ENCODE measurements around the gene LRBA. TPM values are rescaled to one million over a fixed set of nuclear protein-coding genes. Genes with fewer than 3 reads are reported as not detected.

Gene LRBA
- total RNA-seq, 5 donors from 2014 or later (not counting 1 experiment from before 2014, with no cell fraction given), result 56.1 to 81.7 (median 56.9) TPM

GRCh38 chr4:150238591-150238990 is 776.5 kb downstream of the LRBA start:
- H3K9me3 ChIP-seq, result no peaks in the 10 kb centered on the region
- Mint-ChIP-seq H3K27ac (no peak overlapping the region), H3K9me3 (no peaks in the 10 kb centered on the region), H3K4me3 (no peak overlapping the region), H3K27me3 (peaks cover 9 to 15% of the 10 kb centered on the region in 2 donors), H3K36me3 (no peaks in the 10 kb centered on the region), H3K4me1 (no peaks in the 10 kb centered on the region)
- H3K27ac ChIP-seq (ENCODE audit: low read length), result no peak overlapping the region
- no peaks in the 10 kb centered on the region for H3K4me1 ChIP-seq (ENCODE audit: control insufficient read depth in 1 of 2, extremely low read depth in 1 of 2, insufficient read depth in 2 of 2, low read length in 2 of 2)
- ChIA-PET POLR2A (no interaction called here), CTCF (no interaction called here)
- no peak overlapping the region for H3K4me3 ChIP-seq (ENCODE audit: control insufficient read depth in 1 of 2, extremely low read depth in 1 of 2, low read length in 1 of 2)
- peaks cover 0 to 4% of the 10 kb centered on the region in 2 experiments for H3K27me3 ChIP-seq (replicated peaks in 1 of 2; ENCODE audit: control insufficient read depth in 2 of 2, extremely low read depth in 1 of 2, insufficient read depth in 2 of 2, low read length in 1 of 2)
- no peaks in the 10 kb centered on the region for H3K36me3 ChIP-seq (ENCODE audit: control insufficient read depth in 2 of 2, extremely low read depth in 1 of 2, insufficient read depth in 1 of 2, low read length in 1 of 2)
- DNase-seq (no peak), ATAC-seq (replicated peaks in 1 of 4) (no peak)
- WGBS (ENCODE audit: insufficient coverage), result no CpG with 5 or more reads among the region's 1 CpG

DNA sequence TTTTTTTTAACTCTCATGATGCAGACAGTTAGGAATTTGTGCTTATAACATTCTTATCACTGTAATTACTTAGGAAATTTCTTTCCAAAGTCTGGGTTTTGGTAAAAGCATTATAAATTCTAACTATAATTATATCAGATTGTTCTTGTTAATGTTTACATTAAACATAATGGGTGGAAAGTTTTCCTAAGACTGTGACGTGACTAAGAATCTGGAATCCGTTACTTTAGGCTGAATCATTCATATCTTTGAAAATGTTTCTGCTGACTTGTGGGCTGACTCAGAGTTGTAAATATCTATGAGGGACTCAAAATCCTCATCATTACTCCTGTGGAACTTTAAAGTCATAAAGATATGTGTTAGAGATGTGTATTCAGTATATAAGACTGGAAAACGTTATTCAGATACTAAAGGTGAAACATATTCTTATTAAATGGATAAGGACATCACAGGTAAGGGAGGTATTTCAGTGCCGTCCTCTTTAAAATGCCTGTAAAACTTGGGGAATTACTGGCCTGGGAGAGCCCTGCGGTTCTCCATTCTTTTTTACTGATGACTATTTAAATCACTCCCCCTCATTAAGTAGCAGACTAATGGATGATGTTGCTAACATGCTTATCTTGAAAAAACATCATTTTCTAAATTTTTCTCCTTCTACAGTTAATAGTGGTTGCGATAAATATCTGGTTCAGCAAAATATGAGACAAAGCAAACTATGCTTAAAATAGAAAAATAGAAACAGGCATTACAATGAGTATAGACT is 777.8 kb downstream of the LRBA start:
- 80% methylated on average over 1 of the region's 6 CpGs for WGBS (ENCODE audit: insufficient coverage)
- H3K9me3 ChIP-seq, result no peaks in the 10 kb centered on the region
- H3K4me3 ChIP-seq (ENCODE audit: control insufficient read depth in 1 of 2, extremely low read depth in 1 of 2, low read length in 1 of 2), result no peak overlapping the region
- H3K36me3 Mint-ChIP-seq, result no peaks in the 10 kb centered on the region
- no peaks in the 10 kb centered on the region for H3K4me1 ChIP-seq (ENCODE audit: control insufficient read depth in 1 of 2, extremely low read depth in 1 of 2, insufficient read depth in 2 of 2, low read length in 2 of 2)
- ATAC-seq (replicated peaks in 1 of 4) (no peak), DNase-seq (no peak)
- H3K4me1 Mint-ChIP-seq, result no peaks in the 10 kb centered on the region
- no peak overlapping the region for H3K27ac ChIP-seq (ENCODE audit: low read length)
- no peak overlapping the region for H3K4me3 Mint-ChIP-seq
- no peaks in the 10 kb centered on the region for H3K9me3 Mint-ChIP-seq
- peaks cover 15 to 17% of the 10 kb centered on the region in 2 donors for H3K27me3 Mint-ChIP-seq
- POLR2A ChIA-PET, result no interaction called here
- H3K27ac Mint-ChIP-seq, result no peak overlapping the region
- peaks cover 0 to 4% of the 10 kb centered on the region in 2 experiments for H3K27me3 ChIP-seq (replicated peaks in 1 of 2; ENCODE audit: control insufficient read depth in 2 of 2, extremely low read depth in 1 of 2, insufficient read depth in 2 of 2, low read length in 1 of 2)
- H3K36me3 ChIP-seq (ENCODE audit: control insufficient read depth in 2 of 2, extremely low read depth in 1 of 2, insufficient read depth in 1 of 2, low read length in 1 of 2), result no peaks in the 10 kb centered on the region
- CTCF ChIA-PET, result no interaction called here

- no peaks in the 10 kb centered on the region for H3K4me1 ChIP-seq (ENCODE audit: control insufficient read depth in 1 of 2, extremely low read depth in 1 of 2, insufficient read depth in 2 of 2, low read length in 2 of 2)
- Mint-ChIP-seq H3K9me3 (no peaks in the 10 kb centered on the region), H3K27ac (no peak overlapping the region), H3K27me3 (peaks cover 17 to 18% of the 10 kb centered on the region in 2 donors), H3K4me1 (no peaks in the 10 kb centered on the region), H3K4me3 (no peak overlapping the region), H3K36me3 (no peaks in the 10 kb centered on the region)
- no peak overlapping the region for H3K27ac ChIP-seq (ENCODE audit: low read length)
- no peaks in the 10 kb centered on the region for H3K36me3 ChIP-seq (ENCODE audit: control insufficient read depth in 2 of 2, extremely low read depth in 1 of 2, insufficient read depth in 1 of 2, low read length in 1 of 2)
- H3K27me3 ChIP-seq (replicated peaks in 1 of 2; ENCODE audit: control insufficient read depth in 2 of 2, extremely low read depth in 1 of 2, insufficient read depth in 2 of 2, low read length in 1 of 2), result peaks cover 0 to 4% of the 10 kb centered on the region in 2 experiments
- no peak for DNase-seq
- no peak for ATAC-seq (replicated peaks in 1 of 4)
- CTCF ChIA-PET, result no interaction called here
- no peaks in the 10 kb centered on the region for H3K9me3 ChIP-seq
- no peak overlapping the region for H3K4me3 ChIP-seq (ENCODE audit: control insufficient read depth in 1 of 2, extremely low read depth in 1 of 2, low read length in 1 of 2)
- POLR2A ChIA-PET, result no interaction called here
Measured at GRCh38 chr4:150236626-150237025, 778.5 kb downstream of the LRBA start.

DNA sequence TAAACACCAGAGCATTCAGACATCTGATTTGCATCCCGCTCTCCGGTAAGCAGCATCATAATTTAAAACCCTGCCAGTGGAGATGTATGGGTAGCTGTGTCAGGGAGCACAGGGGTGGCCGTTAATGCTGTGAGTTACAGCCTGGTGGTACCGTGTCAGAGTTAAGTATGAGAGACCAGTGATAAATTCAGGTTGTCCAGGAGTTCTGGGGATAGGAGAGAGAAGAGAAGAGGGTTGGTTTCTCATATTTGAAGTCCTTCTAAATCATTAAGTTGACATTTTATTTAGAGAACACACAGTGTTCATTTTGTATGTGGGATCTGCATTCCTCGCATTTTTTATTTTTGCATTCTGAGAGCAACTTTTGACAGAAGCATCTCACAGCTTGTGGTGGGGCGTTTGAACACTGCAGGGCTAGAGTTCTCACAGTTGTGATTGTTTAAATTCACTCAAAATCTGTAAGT is 779.2 kb downstream of the LRBA start:
- ChIA-PET CTCF (no interaction called here), POLR2A (no interaction called here)
- Mint-ChIP-seq H3K4me3 (no peak overlapping the region), H3K36me3 (no peaks in the 10 kb centered on the region), H3K9me3 (no peaks in the 10 kb centered on the region), H3K4me1 (no peaks in the 10 kb centered on the region), H3K27me3 (peaks cover 17 to 23% of the 10 kb centered on the region in 2 donors), H3K27ac (no peak overlapping the region)
- ATAC-seq (replicated peaks in 1 of 4), result no peak
- Histone ChIP-seq H3K36me3 (ENCODE audit: control insufficient read depth in 2 of 2, extremely low read depth in 1 of 2, insufficient read depth in 1 of 2, low read length in 1 of 2) (no peaks in the 10 kb centered on the region), H3K4me3 (ENCODE audit: control insufficient read depth in 1 of 2, extremely low read depth in 1 of 2, low read length in 1 of 2) (no peak overlapping the region), H3K27ac (ENCODE audit: low read length) (no peak overlapping the region), H3K27me3 (replicated peaks in 1 of 2; ENCODE audit: control insufficient read depth in 2 of 2, extremely low read depth in 1 of 2, insufficient read depth in 2 of 2, low read length in 1 of 2) (peaks cover 0 to 4% of the 10 kb centered on the region in 2 experiments), H3K9me3 (no peaks in the 10 kb centered on the region), H3K4me1 (ENCODE audit: control insufficient read depth in 1 of 2, extremely low read depth in 1 of 2, insufficient read depth in 2 of 2, low read length in 2 of 2) (no peaks in the 10 kb centered on the region)
- no peak for DNase-seq
- 67% methylated on average over 3 of the region's 6 CpGs for WGBS (ENCODE audit: insufficient coverage)

- DNase-seq (no peak), ATAC-seq (replicated peaks in 1 of 4) (no peak)
- H3K27ac Mint-ChIP-seq, result no peak overlapping the region
- peaks cover 17 to 23% of the 10 kb centered on the region in 2 donors for H3K27me3 Mint-ChIP-seq
- no peaks in the 10 kb centered on the region for H3K4me1 Mint-ChIP-seq
- WGBS (ENCODE audit: insufficient coverage), result no CpG with 5 or more reads among the region's 5 CpGs
- no peaks in the 10 kb centered on the region for H3K36me3 Mint-ChIP-seq
- no peak overlapping the region for H3K4me3 Mint-ChIP-seq
- Histone ChIP-seq H3K27me3 (replicated peaks in 1 of 2; ENCODE audit: control insufficient read depth in 2 of 2, extremely low read depth in 1 of 2, insufficient read depth in 2 of 2, low read length in 1 of 2) (peaks cover 0 to 4% of the 10 kb centered on the region in 2 experiments), H3K9me3 (no peaks in the 10 kb centered on the region), H3K4me1 (ENCODE audit: control insufficient read depth in 1 of 2, extremely low read depth in 1 of 2, insufficient read depth in 2 of 2, low read length in 2 of 2) (no peaks in the 10 kb centered on the region), H3K27ac (ENCODE audit: low read length) (no peak overlapping the region), H3K36me3 (ENCODE audit: control insufficient read depth in 2 of 2, extremely low read depth in 1 of 2, insufficient read depth in 1 of 2, low read length in 1 of 2) (no peaks in the 10 kb centered on the region), H3K4me3 (ENCODE audit: control insufficient read depth in 1 of 2, extremely low read depth in 1 of 2, low read length in 1 of 2) (no peak overlapping the region)
- ChIA-PET POLR2A (no interaction called here), CTCF (no interaction called here)
- no peaks in the 10 kb centered on the region for H3K9me3 Mint-ChIP-seq
Measured at GRCh38 chr4:150235317-150235716, 779.8 kb downstream of the LRBA start.

- POLR2A ChIA-PET, result no interaction called here
- no peak overlapping the region for H3K4me3 Mint-ChIP-seq
- no CpG with 5 or more reads among the region's 5 CpGs for WGBS (ENCODE audit: insufficient coverage)
Measured at GRCh38 chr4:150234246-150234645, 780.8 kb downstream of the LRBA start.

More at GRCh38 chr4:150234246-150234645, 780.8 kb downstream of the LRBA start:
- H3K4me1 ChIP-seq (ENCODE audit: control insufficient read depth in 1 of 2, extremely low read depth in 1 of 2, insufficient read depth in 2 of 2, low read length in 2 of 2), result no peaks in the 10 kb centered on the region
- Mint-ChIP-seq H3K9me3 (no peaks in the 10 kb centered on the region), H3K27ac (no peak overlapping the region), H3K4me1 (no peaks in the 10 kb centered on the region), H3K27me3 (peaks cover 17 to 25% of the 10 kb centered on the region in 2 donors), H3K36me3 (no peaks in the 10 kb centered on the region)
- CTCF ChIA-PET, result no interaction called here
- no peaks in the 10 kb centered on the region for H3K9me3 ChIP-seq
- H3K27ac ChIP-seq (ENCODE audit: low read length), result no peak overlapping the region
- DNase-seq (no peak), ATAC-seq (replicated peaks in 1 of 4) (no peak)
- peaks cover 0 to 4% of the 10 kb centered on the region in 2 experiments for H3K27me3 ChIP-seq (replicated peaks in 1 of 2; ENCODE audit: control insufficient read depth in 2 of 2, extremely low read depth in 1 of 2, insufficient read depth in 2 of 2, low read length in 1 of 2)
- H3K36me3 ChIP-seq (ENCODE audit: control insufficient read depth in 2 of 2, extremely low read depth in 1 of 2, insufficient read depth in 1 of 2, low read length in 1 of 2), result no peaks in the 10 kb centered on the region
- H3K4me3 ChIP-seq (ENCODE audit: control insufficient read depth in 1 of 2, extremely low read depth in 1 of 2, low read length in 1 of 2), result no peak overlapping the region
